GM12875 (cell line): ENCODE results near the gene C11orf87.

Experiments
- H3K4me3 ChIP-seq: one replicate; pipeline ENCODE4 v1.5.1; 2011; ENCODE audit warnings: low read depth, low read length, control low read depth
- CTCF ChIP-seq: IDR thresholded peaks from 2 replicates; pipeline ENCODE4 v1.5.1; 2011; ENCODE audit warnings: low read depth, mild to moderate bottlenecking, control low read depth, inconsistent platforms, low read length, moderate library complexity, borderline replicate concordance; ENCODE audit not compliant: insufficient read depth

Gene C11orf87

GRCh38 chr11:109435121-109435742, 13.2 kb downstream of the C11orf87 start:
- no peak for TF ChIP-seq CTCF
- no peak overlapping the region for H3K4me3 ChIP-seq

- no peak for TF ChIP-seq CTCF
- H3K4me3 ChIP-seq = no peak overlapping the region
These were observed 17.7 kb downstream of the C11orf87 start for GRCh38 chr11:109439684-109440083.

DNA sequence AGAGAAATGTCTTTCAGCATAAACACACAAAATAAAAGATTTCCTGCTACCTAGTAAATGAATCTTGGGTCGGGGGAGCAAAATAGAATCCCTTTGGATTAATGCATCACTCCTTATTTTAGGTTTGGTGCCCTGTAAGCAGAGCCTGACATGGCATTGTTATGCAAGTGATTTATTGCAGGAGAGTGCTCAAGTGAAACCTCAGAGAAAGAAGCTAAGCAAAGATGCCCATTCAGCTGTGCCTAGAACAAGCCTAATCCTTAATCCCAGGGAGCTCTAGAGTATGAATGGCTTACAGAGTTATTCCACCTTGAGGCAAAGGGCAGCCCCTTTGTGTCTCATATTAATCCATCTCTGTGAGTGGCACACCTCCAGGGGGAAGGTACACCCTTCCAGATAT, 21.1 kb downstream of the C11orf87 start:
- no peak for TF ChIP-seq CTCF
- H3K4me3 ChIP-seq = no peak overlapping the region

DNA sequence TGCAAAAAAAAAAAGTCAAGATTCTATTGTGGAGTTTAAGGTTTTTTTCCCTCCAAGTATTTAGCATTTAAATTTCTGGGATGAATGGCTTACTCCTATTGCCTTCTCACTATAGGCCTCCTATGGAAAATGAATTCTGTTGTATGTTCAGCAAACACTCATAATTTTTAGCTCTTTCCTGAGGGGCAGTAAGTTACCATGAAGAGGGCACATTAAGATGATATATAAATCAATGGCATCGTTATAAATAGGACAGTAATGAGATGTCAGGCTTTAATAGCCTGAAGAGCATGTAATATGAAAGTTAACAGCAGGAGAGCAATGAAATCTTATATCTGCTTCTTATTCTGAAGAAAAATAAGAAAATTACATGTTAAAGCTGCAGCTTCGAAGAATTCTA, 32.9 kb downstream of the C11orf87 start:
- TF ChIP-seq CTCF = no peak
- H3K4me3 ChIP-seq = no peak overlapping the region
